ENCODE results near the gene NFIC.
A peak's percentile ranks its signal among the peaks of the same experiment; 100 is the strongest.
"Not testable (repeated sequence)": the region's sequence is repeated elsewhere in the genome, so short reads cannot be mapped to it uniquely, and the experiment has no call there.

The NFIC gene

DNA sequence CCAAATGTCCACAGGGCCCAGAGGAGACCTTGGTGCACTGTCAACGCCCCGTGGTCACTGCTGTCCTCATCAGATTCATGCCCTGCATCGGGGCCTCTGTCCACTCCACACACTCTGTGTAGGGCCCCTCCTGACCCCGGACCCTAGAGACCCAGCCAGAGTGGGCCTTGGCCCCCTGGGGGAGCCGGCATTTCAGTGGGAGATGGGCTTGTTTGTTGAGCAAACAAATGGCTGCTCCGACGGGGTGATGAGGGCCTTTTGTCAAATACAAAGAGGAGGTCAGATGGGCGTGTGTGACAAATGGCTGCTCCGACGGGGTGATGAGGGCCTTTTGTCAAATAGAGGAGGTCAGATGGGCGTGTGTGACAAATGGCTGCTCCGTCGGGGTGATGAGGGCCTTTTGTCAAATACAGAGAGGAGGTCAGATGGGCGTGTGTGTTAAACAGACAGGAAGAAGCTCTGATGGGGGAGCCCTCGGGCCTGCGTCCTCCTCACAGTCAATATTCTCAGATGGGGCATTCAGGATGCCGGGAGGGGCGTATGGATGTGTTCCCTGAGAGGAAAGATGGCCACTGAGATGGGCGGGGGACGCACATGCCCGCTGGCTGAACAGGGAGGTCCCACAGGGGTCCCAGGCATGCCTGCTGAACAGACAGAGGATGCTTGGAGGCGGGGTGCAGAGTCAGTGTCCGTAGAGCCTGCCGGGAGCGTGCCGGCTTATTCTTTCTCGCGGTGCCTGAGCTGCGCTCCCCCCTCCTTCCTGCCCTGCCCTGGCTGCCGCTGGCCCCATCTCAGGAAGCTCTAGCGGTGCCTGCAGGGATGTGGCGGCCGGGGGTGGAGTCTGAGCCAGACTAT, 77.7 kb downstream of the NFIC start:
- ChIA-PET POLR2A (no interaction called here), CTCF (interaction anchor here (1.0 kb wide), 1 partner anchor 15 kb away, joined by 4 read pairs; no protein-coding TSS in a partner anchor)
- TF ChIP-seq, protein P1, sequence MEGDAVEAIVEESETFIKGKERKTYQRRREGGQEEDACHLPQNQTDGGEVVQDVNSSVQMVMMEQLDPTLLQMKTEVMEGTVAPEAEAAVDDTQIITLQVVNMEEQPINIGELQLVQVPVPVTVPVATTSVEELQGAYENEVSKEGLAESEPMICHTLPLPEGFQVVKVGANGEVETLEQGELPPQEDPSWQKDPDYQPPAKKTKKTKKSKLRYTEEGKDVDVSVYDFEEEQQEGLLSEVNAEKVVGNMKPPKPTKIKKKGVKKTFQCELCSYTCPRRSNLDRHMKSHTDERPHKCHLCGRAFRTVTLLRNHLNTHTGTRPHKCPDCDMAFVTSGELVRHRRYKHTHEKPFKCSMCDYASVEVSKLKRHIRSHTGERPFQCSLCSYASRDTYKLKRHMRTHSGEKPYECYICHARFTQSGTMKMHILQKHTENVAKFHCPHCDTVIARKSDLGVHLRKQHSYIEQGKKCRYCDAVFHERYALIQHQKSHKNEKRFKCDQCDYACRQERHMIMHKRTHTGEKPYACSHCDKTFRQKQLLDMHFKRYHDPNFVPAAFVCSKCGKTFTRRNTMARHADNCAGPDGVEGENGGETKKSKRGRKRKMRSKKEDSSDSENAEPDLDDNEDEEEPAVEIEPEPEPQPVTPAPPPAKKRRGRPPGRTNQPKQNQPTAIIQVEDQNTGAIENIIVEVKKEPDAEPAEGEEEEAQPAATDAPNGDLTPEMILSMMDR (IDR thresholded peaks at IDR 0.05; ENCODE audit: insufficient read depth, low read length, missing control alignments): no peak
- DNase-seq (ENCODE audit: low read depth, low spot score): no peak
- no peak overlapping the region for H3K4me3 ChIP-seq (ENCODE audit: low read depth, low read length)

DNA sequence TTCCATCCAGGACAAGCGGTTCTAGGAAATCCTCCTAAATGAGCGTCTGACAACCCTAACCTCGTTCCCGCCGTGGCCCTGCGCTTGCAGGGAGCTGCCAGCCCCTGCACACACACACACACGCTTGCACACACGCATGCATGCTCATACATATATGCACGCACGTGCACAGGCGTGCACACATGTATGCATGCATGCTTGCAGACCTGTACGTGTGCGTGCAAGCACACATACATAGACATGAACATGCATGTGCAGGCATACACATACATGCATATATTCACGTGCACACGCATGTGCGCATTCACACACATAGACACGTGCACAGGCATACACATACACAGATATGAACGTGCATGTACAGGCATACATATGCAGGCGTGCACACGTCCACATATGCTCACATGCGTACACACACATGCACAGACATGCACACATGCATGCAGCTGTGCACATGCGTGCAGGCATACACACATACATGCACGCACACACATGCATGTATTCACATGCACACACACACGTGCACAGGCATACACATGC, 78.4 kb downstream of the NFIC start:
- DNase-seq (ENCODE audit: low read depth, low spot score): no peak
- ChIA-PET CTCF (interaction anchor here (1.0 to 3.1 kb wide), 3 partner anchors 16 to 117 kb away, joined by 4 to 12 read pairs (median 5); no protein-coding TSS in a partner anchor), POLR2A (no interaction called here)
- H3K4me3 ChIP-seq (ENCODE audit: low read depth, low read length): no peak overlapping the region
- TF ChIP-seq, protein P1 (IDR thresholded peaks at IDR 0.05; ENCODE audit: insufficient read depth, low read length, missing control alignments): no peak

DNA sequence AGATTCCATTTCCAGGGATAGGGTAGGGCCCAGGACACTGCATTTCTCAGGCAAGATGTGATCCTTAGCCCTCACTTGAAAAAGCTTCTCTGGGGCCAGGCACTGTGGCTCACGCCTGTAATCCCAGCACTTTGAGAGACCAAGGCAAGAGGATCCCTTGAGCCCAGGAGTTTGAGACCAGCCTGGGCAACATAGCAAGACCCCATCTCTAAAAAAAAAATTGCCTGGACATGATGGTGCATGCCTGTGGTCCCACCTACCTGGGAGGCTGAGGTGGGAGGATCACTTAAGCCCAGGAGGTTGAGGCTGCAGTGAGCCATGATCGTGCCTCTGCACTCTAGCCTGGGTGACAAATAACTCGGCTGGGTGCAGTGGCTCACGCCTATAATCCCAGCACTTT, 80.3 kb downstream of the NFIC start:
- POLR2A ChIA-PET: interaction anchor here (0.6 kb wide), 1 partner anchor 17 kb away, joined by 3 read pairs; no protein-coding TSS in a partner anchor
- not testable (repeated sequence) for DNase-seq (ENCODE audit: low read depth, low spot score); H3K4me3 ChIP-seq (ENCODE audit: low read depth, low read length)
- CTCF ChIA-PET: interaction anchor here (1.4 to 3.1 kb wide), 4 partner anchors 17 to 119 kb away, joined by 3 to 12 read pairs (median 5); no protein-coding TSS in a partner anchor

DNA sequence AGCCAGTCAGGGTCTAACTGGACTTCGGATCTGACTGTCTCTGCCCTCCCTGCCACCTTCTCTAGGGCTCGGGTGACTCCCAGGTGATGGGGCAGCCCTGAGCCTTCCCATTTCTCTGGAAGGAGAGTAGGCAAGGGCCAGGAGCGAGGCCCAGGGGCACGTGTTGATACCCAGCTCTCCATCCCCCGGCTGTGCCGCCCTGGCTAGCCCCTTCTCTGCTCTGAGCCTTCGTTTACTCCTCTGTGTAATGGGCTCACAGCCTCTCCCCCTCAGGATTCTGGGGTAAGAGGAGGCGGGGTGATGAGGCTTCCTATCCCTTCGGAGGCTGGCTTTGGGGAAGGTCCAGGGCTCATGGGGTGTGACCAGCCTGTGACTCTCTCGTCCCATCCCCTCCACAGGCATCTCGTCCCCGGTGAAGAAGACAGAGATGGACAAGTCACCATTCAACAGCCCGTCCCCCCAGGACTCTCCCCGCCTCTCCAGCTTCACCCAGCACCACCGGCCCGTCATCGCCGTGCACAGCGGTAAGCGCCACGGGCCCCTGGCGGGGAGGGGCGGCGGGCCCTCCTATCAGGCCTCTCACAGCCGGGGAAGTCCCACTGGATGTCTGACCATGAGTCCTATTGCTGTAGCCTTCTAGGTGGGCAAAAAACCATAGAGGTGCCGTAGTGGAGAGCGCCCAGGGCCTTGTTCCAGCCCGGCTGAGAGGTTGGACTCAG, 82.4 kb downstream of the NFIC start:
- ChIA-PET POLR2A (no interaction called here), CTCF (interaction anchor here (1.2 to 1.3 kb wide), 2 partner anchors 22 to 24 kb away, joined by 3 to 6 read pairs; no protein-coding TSS in a partner anchor)
- no peak overlapping the region for H3K4me3 ChIP-seq (ENCODE audit: low read depth, low read length)
- DNase-seq (ENCODE audit: low read depth, low spot score): no peak
- TF ChIP-seq, protein P1 (IDR thresholded peaks at IDR 0.05; ENCODE audit: insufficient read depth, low read length, missing control alignments): no peak

DNA sequence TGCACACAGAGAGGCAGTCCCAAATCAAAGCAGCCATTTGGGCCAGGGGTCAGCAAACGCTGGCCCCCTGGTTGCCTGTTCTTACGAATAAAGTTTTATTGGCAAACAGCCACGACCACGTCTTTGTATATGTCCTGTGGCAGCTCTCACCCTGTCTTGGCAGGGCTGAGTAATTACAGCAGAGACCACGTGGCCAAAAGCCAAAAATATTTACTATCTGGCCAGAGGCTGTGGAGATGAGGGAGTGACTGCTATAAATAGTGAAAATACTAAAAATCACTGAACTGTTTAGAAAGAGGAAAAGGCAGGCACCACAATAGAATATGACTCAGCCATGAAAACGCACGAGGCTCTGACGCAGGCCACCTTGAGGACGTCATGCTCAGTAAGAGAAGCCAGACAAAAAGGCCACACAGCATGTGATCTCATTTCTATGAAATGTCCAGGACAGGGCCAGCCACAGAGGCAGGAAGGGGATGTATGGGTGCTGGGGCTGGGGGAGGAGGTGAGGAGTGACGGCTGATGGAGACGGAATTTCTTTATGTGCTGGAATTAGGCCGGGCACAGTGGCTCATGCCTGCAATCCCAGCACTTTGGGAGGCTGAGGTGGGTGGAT, 84.5 kb downstream of the NFIC start:
- TF ChIP-seq, protein P1 (IDR thresholded peaks at IDR 0.05; ENCODE audit: insufficient read depth, low read length, missing control alignments): no peak
- H3K4me3 ChIP-seq (ENCODE audit: low read depth, low read length): no peak overlapping the region
- ChIA-PET POLR2A (interaction anchor here (0.6 kb wide), 1 partner anchor 81 kb away, joined by 3 read pairs; no protein-coding TSS in a partner anchor), CTCF (interaction anchor here (1.4 kb wide), 1 partner anchor 22 kb away, joined by 7 read pairs; no protein-coding TSS in a partner anchor)
- peak; percentile 98 for DNase-seq (ENCODE audit: low read depth, low spot score)

DNA sequence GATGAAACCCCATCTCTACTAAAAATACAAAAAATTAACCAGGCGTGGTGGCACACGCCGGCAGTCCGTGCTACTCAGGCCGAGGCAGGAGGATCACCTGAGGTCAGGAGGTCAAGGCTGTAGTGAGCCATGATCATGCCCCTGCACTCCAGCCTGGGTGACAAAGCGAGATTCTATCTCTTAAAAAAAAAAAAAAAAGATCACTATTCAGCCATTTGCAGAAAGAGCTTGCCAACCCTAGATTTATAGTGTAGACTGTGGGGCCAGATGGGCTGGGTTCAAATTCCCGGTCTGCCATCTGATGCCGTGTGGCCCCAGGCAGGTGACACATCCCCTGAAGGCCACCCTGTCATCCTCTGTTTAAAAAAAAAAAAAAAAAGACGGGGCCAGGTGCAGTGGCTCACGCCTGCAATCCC, 85.1 kb downstream of the NFIC start:
- no peak overlapping the region for H3K4me3 ChIP-seq (ENCODE audit: low read depth, low read length)
- DNase-seq (ENCODE audit: low read depth, low spot score): no peak
- TF ChIP-seq, protein P1 (IDR thresholded peaks at IDR 0.05; ENCODE audit: insufficient read depth, low read length, missing control alignments): no peak
- ChIA-PET CTCF (interaction anchor here (0.7 to 1.4 kb wide), 2 partner anchors 21 to 48 kb away, joined by 3 to 7 read pairs; no protein-coding TSS in a partner anchor), POLR2A (interaction anchor here (0.6 kb wide), 2 partner anchors 43 to 81 kb away, joined by 3 to 4 read pairs; no protein-coding TSS in a partner anchor)
